PC-9 (cell line): Measurements from ENCODE around the gene PTPN21. TPM values are rescaled to one million over a fixed set of nuclear protein-coding genes. Genes with fewer than 3 reads are reported as not detected.

Experiments used
- BruUV-seq: library from RNA; stranded (reverse); fragments of 400-500 nt; replicated peaks from 2 replicates; lab custom pipeline; 2021; lab: Mats Ljungman, UMichigan
- CTCF ChIA-PET: fragments of 300-600 bp; sonication (Branson Sonifier 250); formaldehyde crosslinking; loops from one replicate; lab custom pipeline; 2022; ENCODE audit warnings: antibody characterized with exemption; lab: Charles Lee
- POLR2A ChIA-PET: fragments of 300-600 bp; sonication (Branson Sonifier 250); formaldehyde crosslinking; loops from one replicate; lab custom pipeline; 2022; ENCODE audit warnings: antibody characterized with exemption; ENCODE audit not compliant: unreplicated experiment; lab: Charles Lee
- DNase-seq, 2 experiments: peaks; one replicate each; pipeline versions ENCODE4 v3.0.0 to v3.0.0-alpha.2; 2015 to 2022; ENCODE audit warnings: mixed read lengths in 1 of 2
- H2AFZ ChIP-seq: fragments of 200-600 bp; sonication (generic); 2 replicates; pipeline ENCODE4 v1.8.1; 2017; ENCODE audit warnings: antibody characterized with exemption
- H3F3A ChIP-seq: fragments of 200-600 bp; sonication (generic); 2 replicates; pipeline ENCODE4 v1.8.1; 2017; ENCODE audit warnings: antibody characterized with exemption, mild to moderate bottlenecking, low read depth; ENCODE audit not compliant: insufficient read depth
- H3K27ac ChIP-seq: fragments of 200-600 bp; sonication (generic); 2 replicates; pipeline ENCODE4 v1.6.1; 2016; ENCODE audit warnings: mixed run types
- H3K27me3 ChIP-seq: fragments of 200-600 bp; sonication (generic); 2 replicates; pipeline ENCODE4 v1.6.1; 2016; ENCODE audit warnings: low read depth, mixed run types; ENCODE audit not compliant: insufficient read depth
- H3K36me3 ChIP-seq: fragments of 200-600 bp; sonication (generic); 2 replicates; pipeline ENCODE4 v1.6.1; 2016; ENCODE audit warnings: low read depth, mixed run types
- H3K4me1 ChIP-seq: fragments of 200-600 bp; sonication (generic); replicated peaks from 2 replicates; pipeline ENCODE4 v1.6.1; 2016; ENCODE audit warnings: mixed run types; ENCODE audit not compliant: insufficient read depth
- H3K4me2 ChIP-seq: fragments of 200-600 bp; sonication (generic); 2 replicates; pipeline ENCODE4 v1.6.1; 2017; ENCODE audit warnings: mixed run types
- H3K4me3 ChIP-seq: fragments of 200-600 bp; sonication (generic); 2 replicates; pipeline ENCODE4 v1.6.1; 2016; ENCODE audit warnings: mixed run types
- H3K79me2 ChIP-seq: fragments of 200-600 bp; sonication (generic); 2 replicates; pipeline ENCODE4 v1.6.1; 2017; ENCODE audit warnings: low read depth, mixed run types
- H3K9me2 ChIP-seq: fragments of 200-600 bp; sonication (generic); 2 replicates; pipeline ENCODE4 v1.8.1; 2017; ENCODE audit warnings: mild to moderate bottlenecking; ENCODE audit not compliant: insufficient read depth
- H3K9me3 ChIP-seq: fragments of 200-600 bp; sonication (generic); 2 replicates; pipeline ENCODE4 v1.8.1; 2016; ENCODE audit warnings: low read depth; ENCODE audit not compliant: insufficient read depth
- H4K20me1 ChIP-seq: fragments of 200-600 bp; sonication (generic); 2 replicates; pipeline ENCODE4 v1.8.1; 2017; ENCODE audit not compliant: insufficient read depth
- CTCF ChIP-seq: fragments of 200-600 bp; sonication (generic); conservative IDR thresholded peaks from 2 replicates; pipeline ENCODE4 v1.6.1; 2017; ENCODE audit warnings: mixed run types, antibody characterized with exemption, mild to moderate bottlenecking, moderate library complexity
- EZH2 ChIP-seq: fragments of 200-600 bp; sonication (generic); IDR thresholded peaks from 2 replicates; pipeline ENCODE4 v1.8.0; 2017; ENCODE audit warnings: antibody characterized with exemption, low read depth
- intact Hi-C: fragments of 100-400 bp; cut with micrococcal nuclease; formaldehyde crosslinking; loops from one replicate; pipeline ENCODE4 v1.10.0; 2022; ENCODE audit not compliant: unreplicated experiment
- total RNA-seq: library from RNA; stranded (reverse); gene quantifications from 2 replicates; pipeline ENCODE4 v1.2.3, GENCODE V29; 2021

The PTPN21 gene
- total RNA-seq, 1 experiment from 2014 or later, result 4.0 TPM

DNA sequence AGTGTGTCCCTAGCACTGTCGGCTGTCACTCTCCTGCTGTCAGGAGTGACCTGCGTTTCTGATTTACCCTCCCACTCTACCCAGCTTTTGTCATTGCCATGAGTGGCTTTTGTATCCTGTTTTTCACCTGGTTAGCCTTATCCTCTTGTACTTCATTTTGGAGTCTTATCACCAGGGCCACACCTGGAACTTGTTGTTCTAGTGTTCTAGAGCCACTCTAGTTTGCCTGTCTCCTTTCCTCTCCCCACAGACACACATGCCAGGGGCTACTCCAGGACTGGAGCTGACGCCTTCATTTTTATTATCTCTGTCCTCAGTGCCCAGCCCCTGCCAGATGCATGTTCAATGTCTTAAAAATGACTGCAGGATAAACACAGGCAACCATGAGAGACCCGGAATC lies 42.2 kb upstream of the PTPN21 start:
- TF ChIP-seq CTCF (no peak), EZH2 (no peak)
- Histone ChIP-seq H3F3A (no peaks in the 10 kb centered on the region), H3K4me2 (no peak overlapping the region), H4K20me1 (no peaks in the 10 kb centered on the region), H3K4me3 (no peak overlapping the region), H3K27ac (no peak overlapping the region), H3K27me3 (no peaks in the 10 kb centered on the region), H3K9me3 (no peaks in the 10 kb centered on the region), H2AFZ (no peak overlapping the region), H3K79me2 (no peaks in the 10 kb centered on the region), H3K9me2 (no peaks in the 10 kb centered on the region), H3K36me3 (no peaks in the 10 kb centered on the region; the same call in 1 of the 2 replicates), H3K4me1 (no peaks in the 10 kb centered on the region)
- POLR2A ChIA-PET, result no interaction called here
- intact Hi-C loops, result no loop called here
- CTCF ChIA-PET, result no interaction called here
- BruUV-seq, result no TSS peak
- DNase-seq, result no peak

GRCh38 chr14:88592031-88592430 lies 37.2 kb upstream of the PTPN21 start:
- H3K9me2 ChIP-seq, result no peaks in the 10 kb centered on the region
- ChIA-PET CTCF (no interaction called here), POLR2A (no interaction called here)
- no peak for DNase-seq
- H3K9me3 ChIP-seq, result no peaks in the 10 kb centered on the region
- no peaks in the 10 kb centered on the region for H3K27me3 ChIP-seq
- no peak overlapping the region for H3K4me3 ChIP-seq
- H2AFZ ChIP-seq, result no peak overlapping the region
- H3K4me2 ChIP-seq, result no peak overlapping the region
- H3K79me2 ChIP-seq, result no peaks in the 10 kb centered on the region
- no TSS peak for BruUV-seq
- no peak overlapping the region for H3K27ac ChIP-seq
- no peaks in the 10 kb centered on the region for H4K20me1 ChIP-seq
- H3K4me1 ChIP-seq, result no peaks in the 10 kb centered on the region
- no peaks in the 10 kb centered on the region for H3K36me3 ChIP-seq
- intact Hi-C loops, result no loop called here
- no peaks in the 10 kb centered on the region for H3F3A ChIP-seq
- TF ChIP-seq EZH2 (no peak), CTCF (no peak)

- Histone ChIP-seq H2AFZ (no peak overlapping the region), H3K27ac (no peak overlapping the region), H3K4me3 (no peak overlapping the region), H4K20me1 (no peaks in the 10 kb centered on the region), H3K4me2 (no peak overlapping the region), H3K79me2 (no peaks in the 10 kb centered on the region), H3K9me3 (no peaks in the 10 kb centered on the region), H3F3A (no peaks in the 10 kb centered on the region), H3K4me1 (no peaks in the 10 kb centered on the region), H3K9me2 (no peaks in the 10 kb centered on the region), H3K36me3 (no peaks in the 10 kb centered on the region), H3K27me3 (no peaks in the 10 kb centered on the region)
- POLR2A ChIA-PET, result no interaction called here
- BruUV-seq, result no TSS peak
- DNase-seq, result no peak
- TF ChIP-seq CTCF, result no peak
- TF ChIP-seq EZH2, result no peak
- intact Hi-C loops, result no loop called here
- CTCF ChIA-PET, result no interaction called here
Observed at GRCh38 chr14:88590173-88590572, 35.4 kb upstream of the PTPN21 start.
